NCI-H345 (cell line): ENCODE data around the gene TEAD3.

ENCODE experiments used
- DNase-seq: peaks from one replicate; lab custom pipeline; 2025; lab: John Stamatoyannopoulos, UW

Gene TEAD3

DNA sequence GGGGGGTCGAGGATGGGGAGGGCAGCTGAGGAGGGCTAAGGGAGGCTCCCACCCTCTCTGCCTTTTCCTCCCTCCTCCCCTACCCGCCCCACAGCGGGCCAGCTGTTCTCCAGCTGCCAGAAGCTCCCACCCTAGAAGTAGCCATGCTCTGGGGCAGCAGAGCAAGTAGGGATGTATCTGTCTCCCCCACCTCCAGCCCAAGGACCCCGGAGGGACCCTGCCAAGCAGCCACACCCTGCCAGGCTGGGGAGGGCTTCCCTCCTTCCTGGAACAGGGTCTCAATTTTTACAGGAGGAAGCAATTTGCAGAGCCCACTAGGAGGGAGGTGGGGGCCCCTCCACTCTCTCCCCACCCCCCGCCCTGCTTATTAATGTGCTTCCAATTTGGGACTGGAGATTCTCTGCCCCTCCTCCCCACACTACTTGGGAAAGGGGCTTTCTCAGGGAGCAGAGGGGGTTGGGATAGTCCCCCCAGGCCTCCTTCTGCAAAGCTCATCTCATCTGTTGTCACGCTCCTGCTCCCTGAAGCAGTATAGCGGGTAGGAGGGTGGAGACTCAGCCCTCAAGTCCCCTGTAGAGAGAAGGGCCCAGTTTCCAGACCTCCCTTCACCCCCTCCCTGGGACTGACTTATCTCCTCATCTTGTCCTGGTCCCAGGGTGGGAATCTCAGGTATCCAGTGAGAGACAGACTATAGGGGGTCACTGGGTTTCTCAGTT is 4.5 kb downstream of the TEAD3 start:
- DNase-seq: no peak

DNA sequence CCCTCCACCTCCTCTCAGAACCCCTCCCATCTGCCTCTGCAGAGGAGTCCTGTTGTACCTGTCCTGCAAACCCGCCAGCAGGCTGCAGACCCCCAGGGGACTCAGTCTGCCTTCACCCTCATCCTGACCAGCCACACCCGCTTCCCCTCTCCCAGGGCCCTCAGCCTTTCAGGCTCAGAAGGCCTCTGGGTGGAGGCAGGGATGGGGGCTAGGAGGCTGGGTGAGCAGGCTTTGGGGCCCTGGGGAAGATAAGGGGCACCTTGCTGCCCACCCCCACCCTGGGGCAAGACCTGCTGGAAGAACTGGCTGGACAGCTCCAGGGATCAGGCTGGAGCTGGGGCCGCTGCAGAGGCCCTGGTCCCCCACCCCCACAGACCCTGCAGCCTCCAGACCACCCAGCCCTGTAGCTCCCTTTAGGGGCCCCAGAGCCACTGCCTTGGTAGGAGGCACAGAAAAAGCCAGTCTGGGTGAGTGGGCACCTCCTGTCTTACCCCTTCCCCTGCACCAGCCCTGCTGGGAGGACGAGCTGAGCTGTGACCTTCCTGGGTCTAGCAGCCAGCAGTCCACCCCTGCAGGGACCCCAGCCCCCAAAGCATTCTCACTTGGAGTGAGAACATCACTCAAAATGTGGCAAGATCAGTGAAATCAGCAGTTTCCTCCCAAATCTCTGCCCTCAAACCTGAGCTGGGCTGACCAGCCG is 5.2 kb downstream of the TEAD3 start:
- no peak for DNase-seq

DNA sequence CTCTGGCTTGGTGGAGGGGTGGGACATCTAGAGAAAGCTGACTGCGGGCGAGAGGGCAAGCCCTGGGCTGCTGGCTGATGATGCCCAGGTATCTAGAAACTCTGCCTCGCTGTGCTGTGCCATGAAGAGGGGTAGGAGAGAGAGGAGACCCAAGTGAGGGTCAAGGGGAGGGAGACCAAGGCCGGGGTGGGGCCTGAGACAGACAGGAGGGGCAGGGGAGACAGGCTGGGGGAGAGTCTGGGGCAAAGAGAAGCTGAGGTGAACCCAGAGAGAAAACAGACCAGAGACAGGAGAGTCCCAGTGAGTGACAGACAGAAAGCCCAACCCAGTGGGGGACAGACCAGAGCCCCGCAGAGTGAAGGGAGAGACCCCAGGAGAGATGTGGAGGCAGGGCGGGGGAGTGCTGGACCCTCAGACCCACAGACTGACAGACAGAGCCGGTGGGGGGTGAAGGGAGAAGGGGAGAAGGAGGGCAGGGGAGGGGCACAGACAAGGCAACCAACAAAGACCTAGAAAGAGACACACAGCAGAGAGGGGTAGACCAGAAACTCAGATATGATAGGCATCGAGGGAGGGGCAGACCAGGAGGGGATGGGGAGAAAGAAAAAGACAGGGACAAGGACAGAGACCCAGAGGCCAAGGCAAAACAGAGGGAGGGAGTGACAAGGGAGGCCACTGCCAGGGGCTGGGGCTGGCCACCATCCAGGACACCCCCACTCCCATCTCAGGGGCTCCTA is 5.9 kb downstream of the TEAD3 start:
- no peak for DNase-seq

DNA sequence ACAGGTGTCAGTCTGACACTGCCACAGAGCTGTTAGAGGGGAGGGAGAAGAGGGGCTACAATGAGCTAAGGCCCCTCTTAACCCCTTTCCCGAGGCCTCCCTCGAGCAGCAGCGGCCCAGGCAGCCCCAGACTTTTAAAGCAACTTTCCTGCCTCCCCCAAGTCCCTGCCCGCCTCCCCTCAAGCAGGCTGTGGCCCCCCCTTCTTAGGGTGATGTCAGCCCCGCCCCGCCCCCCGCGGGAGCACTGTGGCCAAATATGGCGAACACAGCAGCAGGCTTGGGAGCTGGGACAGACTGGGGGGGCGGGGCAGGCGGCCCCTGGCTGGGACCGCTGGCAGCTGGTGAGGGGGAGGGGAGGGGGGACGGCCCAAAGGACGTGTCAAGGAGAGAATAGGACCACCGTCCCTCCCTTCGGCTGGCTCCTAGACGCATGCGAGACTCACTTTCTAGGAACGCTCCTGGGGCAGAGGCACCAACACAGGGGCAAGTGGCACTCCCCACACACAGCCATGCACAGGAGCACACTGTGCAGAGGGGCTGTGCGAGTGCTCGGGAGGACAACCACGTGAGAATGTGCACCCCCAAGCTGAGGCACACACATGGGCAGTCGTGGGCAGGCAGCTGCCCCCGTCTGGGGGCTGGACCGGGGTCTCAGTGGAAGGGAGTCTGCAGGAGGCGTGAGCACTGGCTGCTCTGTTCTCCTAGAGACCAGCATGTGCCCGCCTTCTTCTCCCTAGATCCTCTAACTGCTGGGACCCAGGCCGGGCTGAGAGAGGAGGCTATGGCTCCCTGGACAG is 6.7 kb downstream of the TEAD3 start:
- no peak for DNase-seq

DNA sequence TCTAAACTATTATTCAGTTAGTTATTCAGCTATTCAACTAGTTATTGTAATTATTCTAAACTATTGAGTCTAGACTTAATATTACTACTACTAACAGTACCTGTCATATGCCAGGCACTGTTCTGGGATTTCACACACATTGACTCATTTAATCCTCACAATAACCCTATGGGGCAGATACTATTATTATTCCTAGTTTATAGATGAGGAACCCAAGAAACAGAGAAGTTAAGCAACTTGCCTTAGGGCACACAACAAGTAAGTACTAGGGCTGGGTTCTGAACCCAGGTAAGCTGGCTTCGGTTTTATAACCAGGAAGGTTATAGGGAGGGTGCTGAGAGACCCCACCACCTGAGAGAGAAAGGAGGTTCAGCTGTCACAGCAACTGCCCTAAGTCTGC is 7.8 kb downstream of the TEAD3 start:
- DNase-seq: no peak

DNA sequence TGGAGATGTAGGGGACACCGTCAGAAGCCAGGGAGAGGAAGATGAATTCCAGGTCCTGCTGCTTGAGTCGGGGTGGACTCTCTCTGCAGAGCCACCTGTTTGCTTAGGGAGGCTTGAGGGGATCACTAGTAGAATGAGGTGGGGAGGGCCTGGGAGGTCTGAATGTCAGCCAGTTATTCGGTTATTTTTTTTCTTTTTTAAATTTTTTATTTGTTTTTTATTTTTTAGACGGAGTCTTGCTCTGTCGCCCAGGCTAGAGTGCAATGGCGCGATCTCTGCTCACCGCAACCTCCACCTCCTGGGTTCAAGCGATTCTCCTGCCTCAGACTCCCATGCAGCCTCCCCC is 8.4 kb downstream of the TEAD3 start:
- no peak for DNase-seq

DNA sequence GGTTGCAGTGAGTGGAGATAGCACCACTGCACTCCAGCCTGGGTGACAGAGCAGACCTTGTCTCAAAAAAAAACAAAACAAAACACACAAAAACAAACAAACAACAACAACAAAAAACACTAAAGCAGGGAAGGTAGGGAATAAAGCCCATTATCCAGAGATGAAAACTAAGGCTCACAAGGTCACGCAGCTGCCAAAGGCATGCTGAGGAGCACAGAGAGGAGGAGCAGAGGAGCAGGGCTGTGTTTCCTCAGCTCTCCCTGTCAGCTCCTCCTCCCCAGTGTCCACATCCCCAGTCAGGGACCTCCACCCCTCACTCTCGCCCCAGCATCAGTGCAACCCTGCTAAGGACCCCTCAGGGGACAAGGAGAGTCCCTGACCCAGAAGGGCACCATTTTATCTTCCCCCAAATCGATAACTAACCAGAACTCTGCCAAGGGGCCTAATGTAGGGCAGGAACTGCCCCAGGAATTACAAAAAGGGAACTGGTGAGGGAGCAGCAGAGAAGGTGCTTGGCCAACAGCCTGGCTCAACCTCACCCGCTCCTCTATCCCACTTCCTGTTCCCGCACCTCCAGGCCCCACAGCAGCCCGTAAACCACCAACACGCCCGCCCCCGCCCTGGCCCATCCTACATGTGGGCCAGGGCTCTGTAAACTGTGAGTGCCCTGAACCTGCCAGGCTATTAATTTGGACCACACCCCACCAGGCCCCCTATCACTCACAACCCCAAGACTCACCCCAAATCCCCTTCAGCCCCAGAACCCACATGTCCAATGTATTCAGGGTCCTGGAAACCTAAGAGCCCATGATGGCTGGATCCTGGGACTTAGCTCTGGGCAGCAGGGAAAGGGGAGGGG is 9.0 kb downstream of the TEAD3 start:
- no peak for DNase-seq

DNA sequence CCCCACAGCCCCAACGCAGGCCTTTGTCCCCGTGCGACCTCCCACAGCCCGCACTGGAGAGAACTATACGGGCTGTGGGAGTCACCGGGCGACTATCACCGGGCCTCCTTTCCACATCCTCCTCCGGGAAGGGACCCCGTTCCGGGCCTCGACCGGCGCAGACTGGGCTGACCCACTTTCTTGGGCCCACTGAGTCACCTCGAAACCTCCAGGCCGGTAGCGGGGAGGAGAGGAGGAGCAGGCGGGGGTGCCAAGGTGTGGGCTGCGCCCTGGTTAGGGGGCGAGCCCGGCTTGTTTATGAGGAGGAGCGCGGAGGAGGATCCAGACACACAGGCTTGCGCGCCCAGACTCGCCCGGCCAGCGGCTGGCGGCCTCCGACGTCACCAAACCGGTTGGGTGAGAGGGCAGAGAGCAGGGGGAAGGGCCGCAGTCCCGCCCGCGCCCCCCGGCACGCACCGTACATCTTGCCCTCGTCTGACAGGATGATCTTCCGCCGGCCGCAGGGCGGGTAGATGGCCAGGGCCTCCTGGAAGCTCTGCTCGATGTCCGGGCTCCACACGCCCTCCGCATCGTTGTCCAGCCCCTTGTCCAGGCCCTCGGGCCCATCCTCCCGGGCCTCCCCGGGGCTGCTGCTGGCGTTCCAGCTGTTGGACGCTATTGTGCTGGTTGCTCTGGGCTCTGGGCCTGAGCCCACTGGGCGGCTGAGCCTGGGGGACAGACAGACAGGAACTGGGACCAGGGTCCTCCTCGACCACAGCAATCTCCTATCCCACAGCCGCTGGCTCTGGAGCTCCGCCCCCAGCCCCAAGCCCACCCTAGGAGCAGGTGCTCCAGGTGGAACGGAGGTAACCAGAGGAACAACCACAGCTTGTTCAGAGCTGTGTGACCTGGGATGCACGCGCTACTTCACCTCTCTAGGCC is 10.6 kb downstream of the TEAD3 start:
- peak; percentile 54 for DNase-seq

DNA sequence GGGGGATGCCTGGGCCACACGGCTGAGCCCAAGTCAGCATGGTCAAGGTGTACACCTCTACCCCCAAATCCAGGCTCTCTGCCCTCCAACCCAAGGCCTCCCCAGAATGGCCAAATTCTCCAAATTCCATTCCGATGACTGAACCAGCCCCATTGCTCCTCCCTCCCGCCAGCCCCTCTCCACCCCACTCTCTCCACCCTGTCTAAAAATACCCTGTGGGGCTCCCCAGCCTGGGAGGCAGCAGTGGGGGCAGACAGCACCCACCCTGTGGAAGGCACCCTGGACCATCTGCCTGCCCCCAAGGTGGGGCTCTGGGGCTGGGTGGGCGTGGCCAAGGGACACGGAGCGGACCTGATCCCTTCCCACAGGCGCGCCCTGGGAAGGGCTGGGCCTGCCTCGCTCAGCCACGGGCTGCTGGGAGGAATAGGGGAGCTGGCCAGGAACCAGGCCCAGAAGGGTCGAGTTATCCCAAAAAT is 11.4 kb downstream of the TEAD3 start:
- DNase-seq: no peak

DNA sequence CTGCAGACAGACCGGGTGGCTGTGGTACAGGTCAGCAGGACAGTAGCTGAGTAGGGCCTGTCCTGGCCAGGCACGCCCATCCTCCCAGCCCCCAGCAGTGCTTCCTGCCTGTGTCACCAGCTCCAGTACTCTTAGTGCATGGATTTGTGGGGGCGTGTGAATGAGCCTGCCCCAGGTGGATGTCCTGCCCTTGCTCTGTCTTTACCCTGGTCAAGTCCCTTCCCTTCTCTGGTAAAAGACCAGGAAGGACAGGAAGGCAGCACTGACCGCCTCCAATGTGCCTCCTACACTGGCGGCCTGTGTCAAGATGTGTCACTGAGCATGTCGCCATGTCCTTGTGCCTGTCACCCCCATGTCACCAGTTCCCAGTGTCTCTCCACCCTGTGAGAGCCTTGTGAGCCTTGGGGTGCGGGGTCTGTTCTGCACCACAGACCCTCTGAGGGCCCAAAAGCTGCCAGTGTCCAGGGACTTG is 11.9 kb downstream of the TEAD3 start:
- DNase-seq: no peak

DNA sequence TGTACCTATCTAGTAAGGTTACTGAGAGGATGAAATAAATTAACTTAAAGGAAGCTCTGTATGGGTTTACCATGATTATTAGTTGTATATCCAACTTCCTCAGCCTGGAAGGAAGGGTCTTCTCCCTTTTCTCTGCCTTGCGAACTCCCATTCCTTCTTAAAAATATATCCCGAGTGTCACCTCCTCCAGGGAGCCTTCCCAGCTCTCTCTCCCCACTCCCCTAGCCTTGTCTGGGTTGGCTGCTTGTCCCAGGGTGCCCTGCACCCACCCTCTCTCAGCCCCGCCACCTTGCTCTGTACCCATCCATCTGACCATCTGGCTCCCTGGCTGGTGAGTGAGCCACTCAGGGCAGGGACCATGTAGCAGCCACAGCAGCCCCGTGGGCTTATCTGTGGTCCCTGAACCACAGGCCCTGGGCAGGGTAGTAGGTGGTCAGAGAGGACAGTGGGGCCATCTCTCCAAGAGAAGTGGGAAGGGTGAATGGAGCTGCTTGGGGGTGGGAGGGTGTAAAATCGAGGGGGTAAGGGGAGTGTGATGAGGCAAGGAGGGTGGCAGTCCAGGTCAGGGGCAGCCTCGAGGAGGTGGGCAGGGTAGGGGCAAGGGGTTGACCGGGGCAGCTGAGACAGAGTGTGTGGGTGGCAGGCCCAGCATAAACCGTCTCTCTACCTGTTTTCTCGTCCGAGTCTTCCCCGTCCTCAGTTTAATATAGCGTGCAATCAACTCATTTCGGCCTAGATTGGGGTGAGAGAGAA is 12.8 kb downstream of the TEAD3 start:
- no peak for DNase-seq

DNA sequence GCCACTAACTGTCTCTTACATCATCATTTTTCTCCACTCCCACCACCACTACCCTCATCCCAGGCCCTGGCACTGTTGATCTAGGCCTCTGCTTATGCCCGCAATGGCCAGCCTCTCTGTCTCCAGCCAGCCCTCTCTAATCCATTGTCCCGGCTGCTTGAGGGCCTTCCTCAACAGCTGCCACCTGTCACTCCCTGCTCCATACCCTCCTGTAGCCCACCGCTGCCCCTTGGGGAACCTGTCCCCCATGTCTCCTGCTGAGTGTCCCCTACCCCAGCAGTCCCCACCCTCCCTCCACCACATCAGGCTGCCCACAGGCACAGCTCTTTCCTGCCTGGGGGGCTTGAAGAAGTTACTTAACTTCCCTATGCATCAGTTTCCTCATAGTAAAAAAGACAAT is 13.4 kb downstream of the TEAD3 start:
- DNase-seq: no peak

DNA sequence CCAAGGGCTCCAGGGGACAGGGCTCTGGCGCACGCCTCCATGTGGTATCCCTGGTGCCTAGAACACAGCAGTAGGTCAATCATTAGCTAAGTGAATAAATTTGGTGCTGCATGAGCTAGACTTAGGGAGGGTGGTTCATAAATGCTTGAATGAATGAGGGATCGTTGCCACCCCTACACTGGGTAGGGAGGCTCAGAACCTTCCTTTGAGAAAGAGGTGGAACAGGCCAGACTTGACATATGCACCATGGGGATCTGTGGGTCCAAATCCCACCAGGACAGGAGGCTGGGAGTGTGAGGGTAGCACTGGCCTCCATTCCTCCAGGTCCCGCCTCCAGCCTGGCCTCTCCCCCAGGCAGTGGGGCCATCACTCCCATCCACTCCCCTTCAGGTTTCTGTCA is 13.8 kb downstream of the TEAD3 start:
- no peak for DNase-seq

DNA sequence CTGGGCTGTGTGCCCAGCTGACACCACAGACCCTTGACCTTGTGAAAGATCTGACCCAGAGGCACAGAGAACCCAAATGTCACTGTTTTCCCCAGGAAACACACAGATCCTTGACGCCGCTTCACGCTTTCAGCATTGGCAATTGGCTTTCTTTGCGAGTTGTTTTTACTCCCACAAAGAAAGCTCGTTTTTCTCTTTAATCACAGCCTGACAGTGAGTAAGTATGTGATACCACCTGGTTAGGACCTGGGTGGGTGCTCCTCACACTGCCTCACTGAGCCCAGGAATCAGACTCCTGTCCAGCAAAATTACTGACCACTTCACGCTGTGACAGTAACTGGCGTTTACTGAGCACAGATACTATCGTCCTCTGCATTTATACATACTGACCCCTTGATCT is 15.7 kb downstream of the TEAD3 start:
- DNase-seq: no peak

DNA sequence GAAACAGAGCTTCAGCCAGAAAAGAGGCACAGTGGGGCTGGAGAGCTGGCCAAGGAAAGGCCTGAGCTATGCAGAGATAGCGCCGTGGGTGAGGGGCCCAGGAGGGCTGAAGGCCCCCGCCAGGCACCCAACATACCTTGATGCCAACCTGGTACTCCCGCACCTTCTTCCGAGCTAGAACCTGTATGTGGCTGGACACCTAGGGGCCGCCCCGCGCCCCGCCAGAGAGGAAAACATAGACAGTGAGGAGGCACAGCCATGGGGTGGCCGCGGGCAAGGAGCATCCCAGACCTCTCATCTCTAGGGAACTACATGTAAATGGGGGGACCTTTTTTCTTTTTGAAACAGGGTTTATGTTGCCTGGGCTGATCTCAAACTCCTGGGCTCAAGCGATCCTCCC is 16.7 kb downstream of the TEAD3 start:
- DNase-seq: no peak

DNA sequence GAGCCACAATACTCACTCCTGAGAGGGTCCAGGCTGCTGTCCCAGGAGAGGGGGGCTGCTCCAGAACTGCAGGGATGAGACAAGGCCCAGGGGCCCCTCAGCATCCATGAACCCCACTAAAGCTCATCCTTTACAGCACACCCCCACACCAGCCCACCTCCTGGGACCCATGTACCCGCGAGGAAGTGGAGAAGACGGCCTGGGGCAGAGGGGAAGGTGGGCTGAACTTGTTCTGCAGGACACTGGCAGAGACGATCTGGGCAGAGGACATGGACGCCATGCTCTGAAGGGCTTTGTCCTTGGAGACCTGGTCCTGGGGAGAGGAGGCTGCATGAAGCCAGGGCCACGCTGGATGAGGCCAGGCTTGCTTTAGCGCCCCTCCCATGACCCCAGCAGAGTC is 18.6 kb downstream of the TEAD3 start:
- no peak for DNase-seq

DNA sequence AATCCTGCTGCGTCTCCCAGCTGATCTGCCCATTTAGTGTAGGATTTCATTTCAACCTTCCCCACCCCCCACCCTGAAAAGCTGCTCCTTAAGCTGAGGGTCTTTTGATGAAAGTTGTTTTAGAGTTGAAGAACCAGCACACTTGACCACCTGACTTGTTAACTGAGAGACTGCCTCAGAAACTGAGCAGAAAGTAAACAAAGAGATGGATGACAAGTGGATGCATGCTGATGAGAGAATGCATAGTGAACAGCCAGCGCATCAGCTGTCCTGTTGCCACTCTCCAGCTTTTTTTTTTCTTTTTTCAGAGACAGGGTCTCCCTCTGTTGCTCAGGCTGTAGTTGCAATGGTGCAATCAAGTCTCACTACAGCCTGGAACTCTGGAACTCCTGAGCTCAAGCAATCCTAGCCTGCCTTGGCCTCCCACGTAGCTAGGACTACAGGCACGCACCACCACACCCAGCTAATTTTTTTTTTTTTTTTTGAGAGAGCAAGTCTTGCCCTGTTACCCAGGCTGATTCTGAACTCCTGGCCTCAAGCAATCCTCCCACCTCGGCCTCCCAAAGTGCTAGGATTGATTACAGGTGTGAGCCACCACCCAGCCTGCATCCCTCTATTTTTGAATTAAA is 19.2 kb downstream of the TEAD3 start:
- DNase-seq: peak; percentile 87

DNA sequence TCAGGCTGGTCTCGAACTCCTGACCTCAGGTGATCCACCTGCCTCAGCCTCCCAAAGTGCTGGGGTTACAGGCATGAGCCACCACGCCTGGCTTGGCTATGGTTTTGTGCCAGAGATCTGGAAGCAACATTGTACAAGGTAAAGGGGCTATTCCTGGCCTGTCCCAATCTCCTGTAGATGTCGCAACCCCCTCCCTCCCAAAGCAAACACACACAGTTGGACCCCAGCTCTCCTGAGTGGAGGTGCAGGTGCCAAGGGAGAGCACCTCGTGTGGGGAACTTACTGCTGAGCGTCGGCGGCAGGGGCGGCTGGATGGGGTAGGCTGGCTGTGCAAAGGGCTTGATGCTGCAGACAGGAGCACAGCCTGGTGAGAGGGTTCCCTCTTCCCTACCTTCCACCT is 19.9 kb downstream of the TEAD3 start:
- peak; percentile 77 for DNase-seq

DNA sequence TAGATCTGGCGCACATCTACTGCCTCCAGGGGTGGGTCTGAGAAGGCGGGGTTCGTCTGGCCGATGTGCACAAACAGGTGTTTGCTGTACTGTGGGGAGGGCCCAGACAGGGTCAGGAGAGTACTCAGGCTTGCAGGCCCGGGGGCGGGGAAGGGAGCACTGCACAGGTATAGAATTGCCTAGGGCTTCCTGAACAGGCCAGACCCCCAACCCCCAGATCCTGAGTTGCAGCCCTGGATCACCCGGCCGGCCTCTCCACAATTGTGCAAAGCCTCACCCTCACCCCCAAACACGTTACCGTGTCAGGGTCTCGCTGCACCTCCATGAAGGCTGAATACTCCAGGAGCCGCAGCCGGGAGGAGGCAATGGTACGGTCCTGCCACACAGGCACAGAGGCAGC is 20.9 kb downstream of the TEAD3 start:
- DNase-seq: no peak
